Measurements from ENCODE around the gene GARS1.

The GARS1 gene

DNA sequence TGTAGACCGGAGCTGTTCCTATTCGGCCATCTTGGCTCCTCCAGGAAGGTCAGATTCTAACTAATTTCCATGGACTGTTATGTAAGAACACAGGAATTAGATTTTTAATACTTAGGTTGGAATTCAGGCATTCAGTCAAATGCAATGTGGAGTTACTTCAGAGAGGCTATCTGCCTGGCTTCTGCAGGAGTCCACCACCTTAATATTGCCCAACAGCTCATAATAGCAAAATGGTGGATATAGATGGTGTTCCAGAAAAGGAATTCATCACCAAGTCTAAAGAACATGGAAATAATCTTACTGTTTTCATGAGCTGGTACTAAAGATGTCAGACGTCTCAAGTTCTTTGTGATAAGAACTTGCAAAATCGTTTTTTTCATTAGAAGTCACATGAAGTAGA, 48.1 kb downstream of the GARS1 start:
- Histone ChIP-seq H3K9ac (ENCODE audit: low read length) (no peak overlapping the region), H3K9me3 (ENCODE audit: low read length) (no peaks in the 10 kb centered on the region), H3K36me3 (ENCODE audit: insufficient read depth, low read length) (peaks cover 18% of the 10 kb centered on the region; the same call in 1 of the 2 replicates), H3K27ac (ENCODE audit: low read depth, low read length, poor library complexity, severe bottlenecking) (no peak overlapping the region), H3K9me2 (ENCODE audit: low read depth, low read length) (no peaks in the 10 kb centered on the region), H2AFZ (ENCODE audit: low read length) (no peak overlapping the region), H3K27me3 (ENCODE audit: insufficient read depth, low read length) (no peaks in the 10 kb centered on the region), H3K4me2 (ENCODE audit: low read length) (no peak overlapping the region), H3K4me1 (ENCODE audit: insufficient read depth, low read length, severe bottlenecking) (no peaks in the 10 kb centered on the region), H4K20me1 (ENCODE audit: insufficient read depth, low read length) (no peaks in the 10 kb centered on the region), H3K4me3 (ENCODE audit: low read depth, low read length, poor library complexity, severe bottlenecking) (no peak overlapping the region), H3F3A (ENCODE audit: insufficient read depth, low read length) (no peaks in the 10 kb centered on the region), H3K79me2 (ENCODE audit: insufficient read depth, low read length) (no peaks in the 10 kb centered on the region)
- TF ChIP-seq, protein P1, sequence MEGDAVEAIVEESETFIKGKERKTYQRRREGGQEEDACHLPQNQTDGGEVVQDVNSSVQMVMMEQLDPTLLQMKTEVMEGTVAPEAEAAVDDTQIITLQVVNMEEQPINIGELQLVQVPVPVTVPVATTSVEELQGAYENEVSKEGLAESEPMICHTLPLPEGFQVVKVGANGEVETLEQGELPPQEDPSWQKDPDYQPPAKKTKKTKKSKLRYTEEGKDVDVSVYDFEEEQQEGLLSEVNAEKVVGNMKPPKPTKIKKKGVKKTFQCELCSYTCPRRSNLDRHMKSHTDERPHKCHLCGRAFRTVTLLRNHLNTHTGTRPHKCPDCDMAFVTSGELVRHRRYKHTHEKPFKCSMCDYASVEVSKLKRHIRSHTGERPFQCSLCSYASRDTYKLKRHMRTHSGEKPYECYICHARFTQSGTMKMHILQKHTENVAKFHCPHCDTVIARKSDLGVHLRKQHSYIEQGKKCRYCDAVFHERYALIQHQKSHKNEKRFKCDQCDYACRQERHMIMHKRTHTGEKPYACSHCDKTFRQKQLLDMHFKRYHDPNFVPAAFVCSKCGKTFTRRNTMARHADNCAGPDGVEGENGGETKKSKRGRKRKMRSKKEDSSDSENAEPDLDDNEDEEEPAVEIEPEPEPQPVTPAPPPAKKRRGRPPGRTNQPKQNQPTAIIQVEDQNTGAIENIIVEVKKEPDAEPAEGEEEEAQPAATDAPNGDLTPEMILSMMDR (IDR thresholded peaks at IDR 0.05; ENCODE audit: low read length), result no peak
- no peak for TF ChIP-seq EZH2 (IDR thresholded peaks at IDR 0.05; ENCODE audit: borderline replicate concordance, low read length)

DNA sequence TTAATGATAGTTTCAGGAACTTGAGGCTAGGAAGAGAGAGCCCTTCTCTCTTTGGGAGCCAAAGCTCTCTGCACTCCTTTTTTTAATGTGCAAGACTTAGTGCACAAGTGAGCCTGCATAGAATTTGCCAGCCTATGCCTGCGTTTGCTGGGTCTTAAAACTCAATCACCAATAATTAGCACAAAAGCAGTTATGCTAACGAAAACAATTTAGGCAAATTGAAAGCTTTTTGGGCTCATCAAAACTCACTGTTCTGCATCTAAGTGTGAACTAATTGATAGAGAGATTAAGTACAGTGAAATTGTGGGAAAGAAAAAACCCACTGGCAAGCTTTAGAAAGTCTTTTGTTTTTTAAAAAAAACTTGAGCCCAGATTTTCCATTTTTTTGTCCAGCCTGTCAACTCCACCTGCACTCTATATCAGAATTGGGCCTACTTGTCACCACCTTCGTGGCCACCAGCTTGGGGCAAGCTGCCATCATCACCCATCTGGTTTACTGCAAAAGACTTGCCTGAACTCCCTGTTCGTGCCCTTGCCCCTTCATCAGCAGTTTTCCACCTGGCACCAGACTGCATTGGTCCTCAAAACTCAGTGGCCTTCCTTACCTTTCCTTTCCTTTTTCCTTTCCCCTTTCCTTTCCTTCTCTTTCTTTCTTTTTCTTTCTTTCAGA, 49.7 kb downstream of the GARS1 start:
- no peaks in the 10 kb centered on the region for H3K79me2 ChIP-seq (ENCODE audit: insufficient read depth, low read length)
- no peak overlapping the region for H2AFZ ChIP-seq (ENCODE audit: low read length)
- H3K36me3 ChIP-seq (ENCODE audit: insufficient read depth, low read length), result peaks cover 18% of the 10 kb centered on the region; the same call in 1 of the 2 replicates
- H3K9me2 ChIP-seq (ENCODE audit: low read depth, low read length), result no peaks in the 10 kb centered on the region
- no peak overlapping the region for H3K4me3 ChIP-seq (ENCODE audit: low read depth, low read length, poor library complexity, severe bottlenecking)
- H3K9me3 ChIP-seq (ENCODE audit: low read length), result no peaks in the 10 kb centered on the region
- H4K20me1 ChIP-seq (ENCODE audit: insufficient read depth, low read length), result no peaks in the 10 kb centered on the region
- no peak for TF ChIP-seq EZH2 (IDR thresholded peaks at IDR 0.05; ENCODE audit: borderline replicate concordance, low read length)
- TF ChIP-seq, protein P1 (IDR thresholded peaks at IDR 0.05; ENCODE audit: low read length), result no peak
- no peaks in the 10 kb centered on the region for H3K27me3 ChIP-seq (ENCODE audit: insufficient read depth, low read length)
- H3K9ac ChIP-seq (ENCODE audit: low read length), result no peak overlapping the region
- H3F3A ChIP-seq (ENCODE audit: insufficient read depth, low read length), result no peaks in the 10 kb centered on the region
- no peak overlapping the region for H3K27ac ChIP-seq (ENCODE audit: low read depth, low read length, poor library complexity, severe bottlenecking)
- no peak overlapping the region for H3K4me2 ChIP-seq (ENCODE audit: low read length)
- H3K4me1 ChIP-seq (ENCODE audit: insufficient read depth, low read length, severe bottlenecking), result no peaks in the 10 kb centered on the region

DNA sequence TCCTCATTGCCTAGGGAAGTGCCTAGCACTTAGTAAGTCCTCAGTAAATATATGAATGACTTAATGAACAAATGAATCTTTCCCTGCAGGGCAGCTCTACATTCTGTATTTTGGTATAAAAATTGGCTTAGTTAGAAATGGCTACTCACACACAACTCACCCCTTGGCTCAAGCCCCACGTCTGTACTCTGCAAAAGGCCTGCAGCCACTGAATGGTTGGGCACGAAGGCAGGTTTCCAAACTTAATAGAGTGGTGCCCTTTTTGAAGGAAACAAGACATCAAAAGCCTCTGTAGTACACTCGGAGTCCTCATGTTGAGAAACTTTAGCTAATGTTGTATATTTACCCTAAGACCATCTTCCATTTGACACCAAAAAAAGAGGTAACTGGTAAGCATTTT, 51.0 kb downstream of the GARS1 start:
- Histone ChIP-seq H3K79me2 (ENCODE audit: insufficient read depth, low read length) (no peaks in the 10 kb centered on the region), H3K4me3 (ENCODE audit: low read depth, low read length, poor library complexity, severe bottlenecking) (no peak overlapping the region), H3K36me3 (ENCODE audit: insufficient read depth, low read length) (peaks cover 18% of the 10 kb centered on the region; the same call in 1 of the 2 replicates), H3K4me1 (ENCODE audit: insufficient read depth, low read length, severe bottlenecking) (no peaks in the 10 kb centered on the region), H3F3A (ENCODE audit: insufficient read depth, low read length) (no peaks in the 10 kb centered on the region), H3K4me2 (ENCODE audit: low read length) (no peak overlapping the region), H2AFZ (ENCODE audit: low read length) (no peak overlapping the region), H3K27me3 (ENCODE audit: insufficient read depth, low read length) (no peaks in the 10 kb centered on the region), H4K20me1 (ENCODE audit: insufficient read depth, low read length) (no peaks in the 10 kb centered on the region), H3K9me3 (ENCODE audit: low read length) (no peaks in the 10 kb centered on the region), H3K9me2 (ENCODE audit: low read depth, low read length) (no peaks in the 10 kb centered on the region), H3K27ac (ENCODE audit: low read depth, low read length, poor library complexity, severe bottlenecking) (no peak overlapping the region), H3K9ac (ENCODE audit: low read length) (no peak overlapping the region)
- TF ChIP-seq, protein P1 (IDR thresholded peaks at IDR 0.05; ENCODE audit: low read length), result no peak
- no peak for TF ChIP-seq EZH2 (IDR thresholded peaks at IDR 0.05; ENCODE audit: borderline replicate concordance, low read length)
